Measurements from ENCODE around the gene MGLL.
"Not testable (repeated sequence)": the region's sequence is repeated elsewhere in the genome, so short reads cannot be mapped to it uniquely, and the experiment has no call there.

MGLL gene

GRCh38 chr3:127688416-127689265 is 133.7 kb downstream of the MGLL start:
- no peak for DNase-seq (ENCODE audit: low read depth)

GRCh38 chr3:127688022-127688415 is 134.3 kb downstream of the MGLL start:
- no peak for DNase-seq (ENCODE audit: low read depth)

- no peak for DNase-seq (ENCODE audit: low read depth)
These were observed 135.0 kb downstream of the MGLL start for GRCh38 chr3:127687228-127687737.

- no peak for DNase-seq (ENCODE audit: low read depth)
These were observed 135.8 kb downstream of the MGLL start for GRCh38 chr3:127686512-127686894.

- no peak for DNase-seq (ENCODE audit: low read depth)
These were observed 136.4 kb downstream of the MGLL start for GRCh38 chr3:127685708-127686511.

GRCh38 chr3:127684871-127685707 is 137.2 kb downstream of the MGLL start:
- no peak for DNase-seq (ENCODE audit: low read depth)

- DNase-seq (ENCODE audit: low read depth) = no peak
These were observed 139.8 kb downstream of the MGLL start for GRCh38 chr3:127682561-127682960.

- not testable (repeated sequence) for DNase-seq (ENCODE audit: low read depth)
These were observed 140.2 kb downstream of the MGLL start for GRCh38 chr3:127682175-127682554.

GRCh38 chr3:127680798-127681221 is 141.5 kb downstream of the MGLL start:
- DNase-seq (ENCODE audit: low read depth) = no peak

GRCh38 chr3:127680146-127680661 is 142.1 kb downstream of the MGLL start:
- no peak for DNase-seq (ENCODE audit: low read depth)

GRCh38 chr3:127679534-127680145 is 142.7 kb downstream of the MGLL start:
- no peak for DNase-seq (ENCODE audit: low read depth)

- no peak for DNase-seq (ENCODE audit: low read depth)
These were observed 143.4 kb downstream of the MGLL start for GRCh38 chr3:127678611-127679533.

- DNase-seq (ENCODE audit: low read depth) = no peak
These were observed 144.1 kb downstream of the MGLL start for GRCh38 chr3:127678315-127678599.

GRCh38 chr3:127677541-127678314 is 144.6 kb downstream of the MGLL start:
- no peak for DNase-seq (ENCODE audit: low read depth)

GRCh38 chr3:127676921-127677351 is 145.4 kb downstream of the MGLL start:
- DNase-seq (ENCODE audit: low read depth) = no peak

- DNase-seq (ENCODE audit: low read depth) = no peak
These were observed 145.9 kb downstream of the MGLL start for GRCh38 chr3:127676456-127676855.

- DNase-seq (ENCODE audit: low read depth) = no peak
These were observed 146.5 kb downstream of the MGLL start for GRCh38 chr3:127675651-127676391.

- DNase-seq (ENCODE audit: low read depth) = no peak
These were observed 147.5 kb downstream of the MGLL start for GRCh38 chr3:127674790-127675189.

Data from stimulated activated CD8-positive, alpha-beta memory T cell treated with anti-CD3 and anti-CD28 coated beads, Interleukin-15, amount 100 ng/mL, for 1 hour (primary cell).